GM21526 (cell line): ENCODE data around the gene POLR2L.

Source experiments
- ATAC-seq: cut with Tn5 transposase; IDR thresholded peaks from one replicate; pipeline ENCODE4 v1.9.1; 2021; ENCODE audit warnings: moderate library complexity; ENCODE audit not compliant: unreplicated experiment, low FRiP score

The POLR2L gene

GRCh38 chr11:869399-870126 is 27.2 kb upstream of the POLR2L start:
- no peak for ATAC-seq

- ATAC-seq: no peak
Observed at GRCh38 chr11:868802-869201, 26.5 kb upstream of the POLR2L start.

GRCh38 chr11:868394-868793 is 26.1 kb upstream of the POLR2L start:
- no peak for ATAC-seq

- ATAC-seq: no peak
Observed at GRCh38 chr11:867856-868358, 25.6 kb upstream of the POLR2L start.

- ATAC-seq: no peak
Observed at GRCh38 chr11:866481-866880, 24.2 kb upstream of the POLR2L start.

GRCh38 chr11:865462-866430 is 23.4 kb upstream of the POLR2L start:
- no peak for ATAC-seq

- ATAC-seq: no peak
Observed at GRCh38 chr11:864898-865297, 22.6 kb upstream of the POLR2L start.

- ATAC-seq: no peak
Observed at GRCh38 chr11:863910-864827, 21.8 kb upstream of the POLR2L start.

- no peak for ATAC-seq
Observed at GRCh38 chr11:863023-863909, 20.9 kb upstream of the POLR2L start.

- ATAC-seq: no peak
Observed at GRCh38 chr11:862696-863022, 20.3 kb upstream of the POLR2L start.

- no peak for ATAC-seq
Observed at GRCh38 chr11:862081-862661, 19.8 kb upstream of the POLR2L start.

GRCh38 chr11:861105-861479 is 18.8 kb upstream of the POLR2L start:
- ATAC-seq: no peak

GRCh38 chr11:860234-861104 is 18.1 kb upstream of the POLR2L start:
- no peak for ATAC-seq

- ATAC-seq: no peak
Observed at GRCh38 chr11:859394-860131, 17.2 kb upstream of the POLR2L start.

GRCh38 chr11:858762-859339 is 16.5 kb upstream of the POLR2L start:
- no peak for ATAC-seq

GRCh38 chr11:858053-858761 is 15.9 kb upstream of the POLR2L start:
- no peak for ATAC-seq

- no peak for ATAC-seq
Observed at GRCh38 chr11:856397-856796, 14.1 kb upstream of the POLR2L start.
